ENCODE data around the gene EYS.

The EYS gene

DNA sequence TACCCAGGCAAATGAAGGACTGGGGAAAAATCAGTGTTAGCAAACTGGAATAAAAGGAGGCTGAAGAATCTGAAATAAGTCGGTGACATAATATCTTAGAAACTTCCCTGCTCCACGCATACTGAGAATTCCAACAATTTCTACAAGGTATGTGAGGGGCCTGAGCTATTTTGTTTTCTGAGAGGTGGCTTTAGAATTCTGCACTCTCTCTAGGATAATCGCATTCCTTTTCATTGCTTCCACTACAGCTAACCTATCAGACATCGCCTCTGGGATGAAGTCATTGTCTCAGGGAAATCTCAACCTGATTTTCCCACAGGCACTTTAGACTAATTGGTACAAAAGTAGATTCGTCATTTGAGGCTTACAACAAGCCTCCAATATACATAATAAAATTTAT is 1330.6 kb downstream of the EYS start:
- no peak for FAIRE-seq
- DNase-seq (ENCODE audit: low spot score) = no peak

DNA sequence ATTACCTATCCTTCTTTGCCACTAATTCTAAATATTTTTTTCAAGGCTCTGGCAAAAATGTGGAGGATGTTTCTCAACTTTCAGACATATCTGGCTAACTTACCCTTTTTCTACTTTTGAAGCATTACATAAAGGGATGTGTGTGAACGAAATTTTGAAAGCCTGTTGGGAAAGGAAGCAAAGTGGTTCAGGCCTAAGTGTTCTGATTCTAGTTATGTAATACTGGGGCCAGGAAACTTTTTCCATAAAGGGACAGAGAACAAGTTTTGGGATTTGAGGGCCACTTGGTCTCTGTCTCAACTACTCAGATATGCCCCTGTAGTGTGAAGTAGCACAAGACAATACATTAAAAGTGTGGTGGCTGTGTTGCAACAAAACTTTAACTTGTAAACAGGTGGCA is 1349.6 kb downstream of the EYS start:
- FAIRE-seq = no peak

DNA sequence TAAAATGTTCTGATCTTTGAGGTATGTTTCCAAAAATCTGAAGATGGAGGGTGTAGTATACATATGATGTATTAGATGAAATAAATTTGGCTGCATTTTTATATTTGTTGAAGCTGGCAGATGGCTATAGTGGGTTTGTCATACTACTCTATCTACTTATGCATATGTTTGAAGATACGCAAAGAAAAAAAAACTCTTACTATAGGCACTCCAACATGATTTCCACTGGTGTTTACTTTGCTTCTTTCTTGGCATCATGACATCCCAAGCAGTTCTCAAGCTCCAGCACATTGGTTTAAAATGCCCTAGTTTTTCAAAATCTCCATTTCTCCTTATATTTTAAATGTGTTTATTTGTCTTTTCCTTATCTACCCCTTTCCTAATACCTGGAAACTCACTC is 1359.6 kb downstream of the EYS start:
- no peak for DNase-seq (ENCODE audit: low spot score)
- FAIRE-seq = no peak

More for the DNA sequence above, 1349.6 kb downstream of the EYS start:
- DNase-seq (ENCODE audit: low spot score) = no peak

DNA sequence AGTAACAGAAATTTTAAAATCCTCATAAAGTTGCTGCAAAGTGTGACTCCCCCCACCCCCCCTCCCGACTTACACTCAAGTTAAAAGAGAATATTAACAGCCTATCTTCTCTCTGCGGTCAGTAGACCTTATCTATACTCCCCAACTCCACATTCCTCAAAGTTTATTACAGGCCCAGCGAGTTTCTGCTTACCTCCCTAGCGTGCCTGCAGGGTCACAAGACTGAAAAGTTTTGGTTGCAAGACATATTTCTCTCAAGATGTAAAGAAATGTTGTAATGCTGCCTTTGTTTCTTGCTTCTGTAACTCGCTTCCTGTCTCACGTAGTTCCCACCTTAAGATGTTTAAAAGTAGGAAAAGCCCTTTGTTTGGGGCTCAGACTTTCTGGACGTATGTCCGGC is 1371.8 kb downstream of the EYS start:
- no peak for DNase-seq (ENCODE audit: low spot score)

DNA sequence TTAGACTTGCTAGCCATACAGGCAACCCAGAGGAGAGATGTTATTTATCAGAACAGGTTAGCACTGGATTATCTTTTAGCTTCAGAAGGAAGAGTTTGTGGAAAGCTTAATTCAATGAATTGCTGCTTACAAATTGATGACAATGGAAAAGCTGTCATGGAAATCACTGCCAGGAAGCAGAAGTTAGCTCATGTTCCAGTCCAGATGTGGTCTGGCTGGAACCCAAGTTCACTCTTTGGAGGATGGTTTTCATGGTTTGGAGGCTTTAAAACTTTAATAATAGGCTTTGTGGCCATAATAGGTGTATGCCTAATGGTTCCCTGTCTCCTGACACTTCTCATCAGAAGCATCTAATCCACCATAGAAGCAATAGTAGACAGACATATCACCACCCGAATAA is 1372.4 kb downstream of the EYS start:
- FAIRE-seq = no peak
- no peak for DNase-seq (ENCODE audit: low spot score)

More for the DNA sequence above, 1371.8 kb downstream of the EYS start:
- no peak for FAIRE-seq

DNA sequence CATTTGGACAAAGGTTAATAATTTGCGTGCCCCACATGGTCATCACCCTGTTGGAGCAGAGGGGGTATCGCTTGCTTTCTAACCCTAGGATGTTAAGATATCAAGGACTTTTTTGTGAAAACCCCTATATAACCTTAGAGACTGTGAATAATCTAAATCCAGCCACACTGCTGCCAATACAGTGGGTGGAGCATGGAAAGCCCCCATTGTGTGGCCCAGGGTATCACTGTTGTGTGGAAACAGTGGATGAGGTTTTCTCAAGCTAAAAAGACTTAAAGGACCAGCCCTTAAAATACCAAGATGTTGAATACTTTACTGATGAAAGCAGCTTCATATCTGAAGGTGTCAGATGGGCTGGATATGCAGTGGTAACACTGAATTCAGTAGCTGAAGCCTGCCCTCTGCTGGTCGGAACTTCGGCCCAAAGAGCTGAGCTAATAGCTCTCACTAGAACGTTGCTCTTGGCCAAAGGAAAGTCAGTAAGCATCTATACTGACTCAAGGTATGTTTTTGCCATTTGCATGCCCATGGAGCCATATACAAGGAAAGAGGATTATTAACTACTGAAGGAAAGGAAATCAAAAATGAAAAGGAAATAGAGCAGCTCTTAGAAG is 1376.2 kb downstream of the EYS start:
- peak; percentile 22 for DNase-seq (ENCODE audit: low spot score)
- FAIRE-seq = no peak

DNA sequence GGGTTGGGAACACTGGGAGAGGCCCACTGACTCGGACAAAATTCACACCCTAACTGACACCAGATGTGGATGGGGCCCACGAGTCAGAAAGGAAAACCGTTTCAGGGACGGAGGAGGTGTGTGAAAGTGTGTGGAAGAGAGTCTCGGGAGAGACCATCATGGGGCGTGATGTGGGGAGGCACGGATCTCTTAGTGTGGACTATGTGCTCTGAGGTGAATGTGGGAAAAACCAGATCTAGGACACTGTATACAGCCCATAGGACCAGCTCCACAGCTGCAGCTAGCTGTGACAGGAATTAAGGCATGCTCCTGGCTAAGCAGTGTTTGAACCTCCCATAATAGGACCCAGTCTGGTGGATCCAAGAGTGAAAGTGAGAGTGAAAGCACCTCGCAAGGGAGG is 1380.1 kb downstream of the EYS start:
- FAIRE-seq (no peak), DNase-seq (ENCODE audit: low spot score) (no peak)

DNA sequence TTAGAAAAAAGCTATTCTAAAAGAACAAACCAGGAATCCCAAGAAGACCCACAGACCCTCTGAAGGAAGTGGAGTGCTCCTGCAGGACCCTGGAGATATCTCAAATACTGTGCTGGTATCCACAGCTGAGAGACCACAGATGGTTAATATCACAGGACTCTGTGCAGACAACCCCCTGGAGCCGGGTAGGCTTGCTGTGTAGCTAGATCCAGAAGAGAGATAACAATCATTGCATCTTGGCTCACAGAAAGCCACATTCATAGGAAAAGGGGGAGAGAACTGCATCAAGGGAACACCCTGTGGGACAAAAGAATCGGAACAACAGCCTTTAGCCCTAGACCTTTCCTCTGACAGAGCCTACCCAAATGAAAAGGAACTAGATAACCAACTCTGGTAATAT is 1381.9 kb downstream of the EYS start:
- DNase-seq (ENCODE audit: low spot score) = no peak
- no peak for FAIRE-seq

DNA sequence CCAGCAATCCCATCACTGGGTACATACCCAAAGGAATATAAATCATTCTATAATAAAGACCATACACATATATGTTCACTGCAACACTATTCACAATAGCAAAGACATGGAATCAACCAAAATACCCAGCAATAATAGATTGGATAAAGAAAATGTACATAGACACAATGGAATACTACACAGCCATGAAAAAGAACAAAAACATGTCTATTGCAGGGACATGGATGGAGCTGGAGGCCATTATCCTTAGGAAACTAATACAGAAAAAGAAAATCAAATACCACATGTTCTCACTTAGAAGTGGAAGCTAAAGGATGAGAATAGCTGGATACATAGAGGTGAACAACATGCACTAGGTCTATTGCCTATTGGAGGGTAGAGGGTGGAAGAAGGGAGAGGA is 1396.8 kb downstream of the EYS start:
- FAIRE-seq (no peak), DNase-seq (ENCODE audit: low spot score) (no peak)

DNA sequence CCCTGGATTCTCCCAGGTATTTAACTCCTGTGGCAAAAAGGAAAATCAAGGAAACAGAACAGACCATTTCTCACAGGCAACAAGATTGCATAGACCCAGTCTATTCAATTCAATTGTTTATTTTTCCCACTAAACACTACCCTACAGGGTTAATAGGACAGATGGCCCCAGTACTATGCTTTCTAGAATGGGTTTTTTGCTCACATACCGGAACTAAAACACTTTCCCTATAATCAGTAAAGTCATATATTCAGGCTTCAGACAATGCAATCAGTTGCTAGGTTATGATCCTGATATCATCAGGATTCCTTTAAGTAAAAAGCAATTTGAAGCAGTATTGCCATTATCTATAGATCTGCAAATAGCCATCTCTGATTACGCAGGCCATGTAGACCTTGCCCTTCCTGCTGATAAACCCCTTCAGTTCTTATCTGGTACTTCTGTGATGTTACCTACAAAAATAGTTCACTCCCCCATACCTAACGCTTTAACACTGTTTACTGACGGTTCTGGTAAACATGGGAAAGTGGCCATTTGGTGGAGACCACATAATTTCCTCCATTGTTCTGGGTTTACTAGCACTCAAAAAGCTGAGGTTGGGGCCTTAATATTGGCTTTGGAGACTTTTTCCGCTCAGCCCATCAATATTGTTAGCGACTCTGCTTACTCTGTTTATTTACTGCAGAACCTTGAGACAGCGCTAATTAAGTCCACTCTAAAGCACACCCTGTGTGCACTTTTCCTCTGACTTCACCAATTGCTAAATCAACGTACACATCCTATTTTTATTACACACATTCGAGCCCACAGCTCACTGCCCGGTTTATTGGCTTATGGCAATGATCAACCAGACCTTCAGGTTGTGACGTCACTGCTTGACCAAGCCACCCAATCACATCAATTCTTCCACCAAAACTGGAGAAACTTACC is 1405.5 kb downstream of the EYS start:
- DNase-seq (ENCODE audit: low spot score) (no peak), FAIRE-seq (no peak)

DNA sequence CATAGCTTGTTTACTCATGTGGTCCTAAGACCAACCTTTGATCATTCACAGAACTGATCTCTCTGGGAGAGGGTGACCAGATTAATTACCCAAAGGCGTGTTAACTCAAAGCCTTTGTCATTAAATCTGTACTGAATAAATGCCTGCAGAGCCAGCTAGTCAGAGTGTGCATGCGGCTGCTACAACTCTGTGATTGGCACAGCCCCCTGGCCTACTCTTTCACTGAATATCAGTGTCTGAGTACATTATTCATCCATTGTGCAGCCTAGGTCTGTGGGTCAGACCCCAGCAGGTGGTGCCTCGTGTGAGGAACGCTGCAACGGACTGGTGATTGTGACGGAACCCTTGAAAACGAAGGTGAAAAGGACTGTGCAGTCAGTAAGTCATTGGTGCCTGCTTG is 1407.8 kb downstream of the EYS start:
- FAIRE-seq (no peak), DNase-seq (ENCODE audit: low spot score) (no peak)

DNA sequence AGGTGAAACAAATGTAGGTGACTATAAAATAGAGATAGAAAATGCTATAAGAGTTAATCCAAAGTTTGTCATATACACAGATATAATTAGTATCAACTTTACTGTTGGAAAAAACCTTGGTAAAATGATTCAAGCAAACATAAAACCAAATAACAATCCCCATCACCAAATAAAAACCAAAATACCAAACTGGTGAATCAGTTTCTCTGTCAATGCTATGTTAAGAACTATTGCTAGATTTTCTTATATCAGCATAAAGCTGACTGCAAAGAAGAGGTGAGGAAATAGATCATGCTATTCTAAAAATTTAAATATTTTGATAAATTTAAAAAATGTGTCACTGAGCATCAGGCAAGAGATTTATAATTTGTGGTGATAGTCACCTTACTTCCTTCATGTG is 1413.0 kb downstream of the EYS start:
- FAIRE-seq (no peak), DNase-seq (ENCODE audit: low spot score) (no peak)

DNA sequence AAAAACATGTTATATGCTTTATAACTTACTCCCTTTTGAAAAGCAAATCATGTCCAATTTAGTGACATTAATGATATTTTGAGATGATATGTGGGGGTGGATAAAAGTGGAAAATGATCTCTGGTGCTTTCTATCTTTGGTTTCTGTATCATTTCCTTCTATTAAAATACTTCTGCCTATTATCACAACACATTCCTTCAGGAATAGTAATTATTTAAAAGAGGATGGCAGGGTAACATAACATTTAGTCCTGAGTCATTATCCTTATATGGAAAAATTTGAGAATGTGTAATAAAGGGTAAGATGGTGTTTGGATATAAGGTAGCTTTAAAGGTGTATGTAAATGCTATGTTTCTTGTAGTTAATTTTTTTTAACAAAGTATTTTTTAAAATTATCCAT is 1413.7 kb downstream of the EYS start:
- FAIRE-seq (no peak), DNase-seq (ENCODE audit: low spot score) (no peak)

DNA sequence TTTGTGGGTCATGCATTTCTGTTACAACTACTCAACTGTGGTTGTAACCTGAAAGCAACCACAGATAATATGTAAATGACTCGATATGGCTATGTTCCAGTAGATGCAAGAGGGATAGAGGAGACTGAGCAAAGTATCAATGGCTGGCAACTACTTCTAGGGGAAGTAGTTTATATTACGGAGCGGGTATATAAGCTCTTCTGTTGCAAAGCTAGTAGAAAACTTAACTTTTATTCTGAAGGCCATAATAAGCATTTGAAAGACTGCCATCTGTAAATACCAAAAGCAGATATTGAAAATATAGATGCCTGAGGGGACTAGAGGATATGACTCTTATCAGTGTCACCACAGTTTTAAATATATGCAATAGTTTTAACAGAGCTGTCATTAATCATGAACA is 1416.2 kb downstream of the EYS start:
- no peak for DNase-seq (ENCODE audit: low spot score)
- FAIRE-seq = no peak

DNA sequence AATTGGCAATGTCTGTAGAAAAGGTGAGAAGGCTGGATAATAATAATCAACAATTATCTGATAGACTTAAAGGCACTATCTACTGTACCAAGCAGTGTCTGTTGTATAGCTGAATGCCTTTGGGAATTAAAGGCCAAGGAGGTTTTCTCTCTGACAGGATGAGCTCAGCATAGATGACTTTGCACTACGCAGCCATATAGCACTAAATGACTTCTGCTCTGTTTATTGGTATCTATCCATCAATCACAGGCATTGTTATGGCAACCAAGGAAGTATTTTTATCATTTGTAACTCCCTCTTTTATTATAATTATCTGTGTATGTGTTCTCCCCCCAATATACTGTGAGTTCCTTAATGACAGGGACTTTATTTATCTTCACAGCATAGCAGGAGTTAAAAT is 1417.1 kb downstream of the EYS start:
- DNase-seq (ENCODE audit: low spot score) = no peak

DNA sequence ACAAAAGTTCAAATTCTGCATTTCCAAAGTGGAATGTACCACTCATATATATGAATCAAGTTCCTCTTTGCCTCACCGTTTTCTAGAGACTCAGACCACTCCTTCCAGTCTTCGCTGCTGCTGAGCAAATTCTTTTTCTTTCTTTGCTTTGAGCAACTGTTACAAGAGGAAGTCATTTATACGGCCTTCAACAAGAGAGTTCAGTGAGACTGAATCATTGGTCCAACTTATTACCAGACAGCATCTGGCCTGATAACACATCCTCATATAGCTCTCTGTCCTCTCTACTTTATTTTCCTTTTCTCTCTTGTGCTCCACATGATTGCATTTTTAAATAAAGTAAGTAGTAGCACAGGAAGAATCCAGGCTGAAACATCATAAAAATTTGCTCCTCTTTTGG is 1418.7 kb downstream of the EYS start:
- DNase-seq (ENCODE audit: low spot score) (no peak), FAIRE-seq (no peak)

More for the DNA sequence above, 1417.1 kb downstream of the EYS start:
- FAIRE-seq = no peak

DNA sequence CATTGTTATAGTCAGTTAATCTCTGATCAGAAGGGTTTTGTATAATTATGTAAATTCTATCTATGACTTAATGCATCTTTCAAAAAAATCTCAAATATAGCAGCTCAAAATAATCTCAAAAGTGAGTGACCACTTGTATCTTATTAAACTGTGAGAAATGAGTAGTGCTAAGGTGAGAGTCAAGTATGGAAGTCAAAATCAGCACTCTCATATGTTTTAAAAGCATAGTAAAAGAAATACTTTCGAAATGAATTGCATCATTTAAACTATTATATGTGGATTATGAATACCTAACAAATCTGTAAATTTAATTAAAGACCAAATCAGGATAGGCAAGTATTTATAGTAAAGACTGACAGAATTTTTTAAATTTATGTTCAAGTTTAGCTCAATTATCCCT is 1425.9 kb downstream of the EYS start:
- FAIRE-seq (no peak), DNase-seq (ENCODE audit: low spot score) (no peak)

DNA sequence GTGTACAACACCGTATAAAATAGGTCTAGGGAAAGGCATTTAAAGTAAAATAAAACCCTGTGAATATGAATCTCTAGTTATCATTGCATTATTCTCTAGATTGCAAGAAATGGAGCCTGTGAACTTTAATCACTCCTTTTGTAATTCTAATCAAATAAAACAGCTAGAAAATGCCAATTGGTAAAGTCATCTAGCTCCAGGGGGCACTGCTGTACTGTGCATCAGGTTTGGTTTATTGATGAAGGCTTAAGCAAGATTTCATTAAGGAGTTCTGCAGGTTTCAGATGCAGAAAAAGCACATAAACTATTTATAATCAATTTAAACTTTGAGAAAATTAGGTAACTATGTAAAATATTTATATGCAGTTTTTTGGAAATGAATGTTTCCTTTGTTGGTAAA is 1426.5 kb downstream of the EYS start:
- DNase-seq (ENCODE audit: low spot score) (peak; percentile 8), FAIRE-seq (no peak)

DNA sequence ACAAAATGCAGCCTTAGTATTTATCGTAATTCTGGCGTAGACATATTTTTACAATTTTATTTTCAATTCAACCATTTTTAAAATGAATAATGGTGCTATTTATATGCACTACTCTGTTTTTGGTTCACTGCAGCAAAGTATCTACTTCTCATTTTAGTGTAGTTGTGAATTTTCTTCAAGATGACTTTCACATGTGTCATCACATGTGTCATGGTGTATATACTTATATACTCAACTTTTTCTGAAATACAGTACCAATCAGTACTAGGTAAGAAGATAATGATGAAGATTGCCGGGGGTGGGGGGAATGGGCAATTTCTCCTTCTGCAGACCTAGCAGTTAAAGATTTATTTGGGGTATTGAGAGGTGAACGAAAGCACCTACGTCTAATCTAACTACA is 1436.9 kb downstream of the EYS start:
- no peak for FAIRE-seq
- no peak for DNase-seq (ENCODE audit: low spot score)

DNA sequence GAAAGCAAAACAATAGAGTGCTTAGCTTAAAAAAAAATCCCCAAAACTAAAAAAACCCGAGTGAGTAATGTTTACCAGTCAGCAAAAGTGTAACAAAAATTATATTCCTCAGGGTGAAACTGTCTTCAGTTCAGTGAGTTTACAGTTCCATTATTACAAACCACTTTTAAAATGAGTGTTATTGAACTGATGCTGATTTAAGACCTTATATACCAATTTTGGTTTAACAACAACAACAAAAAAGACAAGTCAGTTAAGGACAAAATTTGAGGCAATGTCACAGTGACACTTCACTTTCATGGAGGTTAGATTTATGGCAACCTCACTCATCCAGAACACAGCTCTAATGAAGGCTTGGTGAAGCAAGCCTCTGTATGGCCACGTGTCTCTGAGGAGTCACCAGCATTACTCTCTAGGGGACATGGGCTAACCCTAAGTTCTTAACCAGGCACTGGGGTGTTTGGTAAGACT is 1440.6 kb downstream of the EYS start:
- no peak for FAIRE-seq
- no peak for DNase-seq (ENCODE audit: low spot score)

DNA sequence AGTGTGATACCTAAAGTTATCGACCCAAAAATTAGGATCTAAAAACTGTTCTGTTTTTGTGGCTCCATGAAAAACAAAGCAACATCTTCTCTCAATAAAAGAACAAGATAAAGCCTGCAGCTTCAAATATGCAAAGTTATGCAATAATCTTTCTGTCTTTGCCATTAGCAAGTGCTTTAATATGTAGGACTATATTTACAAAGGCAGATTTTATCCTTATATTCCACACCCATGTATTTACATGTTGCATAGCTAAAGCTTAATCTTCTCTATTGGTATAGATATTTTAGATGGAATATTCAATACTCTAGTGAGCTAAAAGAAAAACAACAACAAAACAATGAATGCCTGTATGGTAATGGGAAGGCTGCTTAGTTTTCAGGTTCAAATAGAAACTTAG is 1443.2 kb downstream of the EYS start:
- FAIRE-seq (no peak), DNase-seq (ENCODE audit: low spot score) (no peak)

DNA sequence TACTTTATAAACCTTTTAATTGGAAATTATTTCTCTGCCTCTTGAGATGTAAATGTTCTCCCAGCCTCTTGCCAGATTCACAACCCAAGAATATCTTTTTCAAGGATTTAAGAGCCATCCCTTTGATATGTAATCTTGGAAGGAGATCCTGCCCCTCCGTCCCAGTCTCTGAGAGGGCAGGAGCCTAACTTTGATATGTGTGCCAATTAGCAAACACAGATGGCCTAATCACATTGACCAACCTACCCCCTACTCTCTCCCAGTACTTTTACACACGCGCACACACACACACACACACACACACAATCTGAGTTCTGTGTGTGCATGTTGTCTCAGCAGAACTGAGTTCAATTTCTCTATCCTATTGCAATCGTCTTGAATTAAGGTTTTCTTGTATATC is 1447.7 kb downstream of the EYS start:
- no peak for DNase-seq (ENCODE audit: low spot score)
- FAIRE-seq = no peak

DNA sequence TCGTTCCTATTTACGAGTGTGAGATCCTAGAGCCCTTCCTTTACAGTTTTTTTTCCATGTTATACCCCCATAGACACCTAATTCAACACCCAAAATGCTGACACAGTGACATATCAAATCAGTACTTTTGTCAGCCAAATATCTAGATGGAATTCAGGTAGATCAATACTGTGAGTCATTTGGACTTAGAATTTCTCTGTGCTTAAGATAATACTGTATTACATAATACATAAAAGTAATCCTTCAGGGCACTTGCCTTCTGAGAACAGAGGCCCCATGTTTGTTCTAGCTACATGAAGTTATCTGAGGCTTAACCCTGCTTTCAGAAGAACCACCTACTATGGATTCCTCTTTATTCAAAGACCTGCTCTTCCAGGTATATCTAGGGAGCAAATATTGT is 1448.3 kb downstream of the EYS start:
- no peak for FAIRE-seq
- no peak for DNase-seq (ENCODE audit: low spot score)
